Measurements from ENCODE around the gene PRUNE2.

DNA sequence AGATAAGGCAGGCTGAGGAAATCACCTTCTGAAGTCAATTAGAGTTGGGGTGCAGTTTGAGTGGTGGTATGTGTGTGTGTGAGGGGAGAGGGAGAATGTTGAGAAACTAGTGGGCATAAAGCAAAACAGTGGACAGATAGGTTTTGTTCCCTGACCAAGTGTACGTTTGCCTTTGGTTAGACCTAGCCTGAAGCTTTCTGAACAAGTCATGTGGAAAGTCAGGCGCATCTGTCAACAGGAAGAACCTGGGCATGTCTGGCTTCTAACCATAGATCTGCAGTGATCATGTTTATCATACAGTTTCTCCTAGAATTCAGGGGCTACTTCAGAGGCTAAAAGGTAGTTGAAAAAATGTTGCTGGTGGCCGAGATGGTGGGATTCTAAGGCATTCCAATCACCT is 284.9 kb downstream of the PRUNE2 start:
- TF ChIP-seq, protein P1, sequence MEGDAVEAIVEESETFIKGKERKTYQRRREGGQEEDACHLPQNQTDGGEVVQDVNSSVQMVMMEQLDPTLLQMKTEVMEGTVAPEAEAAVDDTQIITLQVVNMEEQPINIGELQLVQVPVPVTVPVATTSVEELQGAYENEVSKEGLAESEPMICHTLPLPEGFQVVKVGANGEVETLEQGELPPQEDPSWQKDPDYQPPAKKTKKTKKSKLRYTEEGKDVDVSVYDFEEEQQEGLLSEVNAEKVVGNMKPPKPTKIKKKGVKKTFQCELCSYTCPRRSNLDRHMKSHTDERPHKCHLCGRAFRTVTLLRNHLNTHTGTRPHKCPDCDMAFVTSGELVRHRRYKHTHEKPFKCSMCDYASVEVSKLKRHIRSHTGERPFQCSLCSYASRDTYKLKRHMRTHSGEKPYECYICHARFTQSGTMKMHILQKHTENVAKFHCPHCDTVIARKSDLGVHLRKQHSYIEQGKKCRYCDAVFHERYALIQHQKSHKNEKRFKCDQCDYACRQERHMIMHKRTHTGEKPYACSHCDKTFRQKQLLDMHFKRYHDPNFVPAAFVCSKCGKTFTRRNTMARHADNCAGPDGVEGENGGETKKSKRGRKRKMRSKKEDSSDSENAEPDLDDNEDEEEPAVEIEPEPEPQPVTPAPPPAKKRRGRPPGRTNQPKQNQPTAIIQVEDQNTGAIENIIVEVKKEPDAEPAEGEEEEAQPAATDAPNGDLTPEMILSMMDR (IDR thresholded peaks at IDR 0.05 in 2 of 3, conservative IDR thresholded peaks at IDR 0.05 in 1 of 3; ENCODE audit: borderline replicate concordance in 1 of 3, insufficient read depth in 1 of 3, low read depth in 2 of 3, low read length in 2 of 3): no peak
- TF ChIP-seq POLR2A (IDR thresholded peaks at IDR 0.05; ENCODE audit: borderline replicate concordance, extremely low read depth, insufficient read depth, insufficient read length): no peak

Data from HCT116 (cell line).